Uterine smooth muscle cell (primary cell): ENCODE measurements around the gene MOSPD3. TPM values are rescaled to one million over a fixed set of nuclear protein-coding genes. Genes with fewer than 3 reads are reported as not detected.

Experiments
- total RNA-seq: library from RNA; depleted of rRNA; stranded (reverse); fragments of >200 nt; gene quantifications from 2 replicates; pipeline ENCODE4 v1.2.3, GENCODE V29; 2014

Gene MOSPD3, protein sequence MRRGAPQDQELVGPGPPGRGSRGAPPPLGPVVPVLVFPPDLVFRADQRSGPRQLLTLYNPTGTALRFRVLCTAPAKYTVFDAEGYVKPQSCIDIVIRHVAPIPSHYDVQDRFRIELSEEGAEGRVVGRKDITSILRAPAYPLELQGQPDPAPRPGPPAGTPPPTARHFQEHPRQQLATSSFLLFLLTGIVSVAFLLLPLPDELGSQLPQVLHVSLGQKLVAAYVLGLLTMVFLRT
- 3.5 and 5.6 TPM in 2 replicates for total RNA-seq

DNA sequence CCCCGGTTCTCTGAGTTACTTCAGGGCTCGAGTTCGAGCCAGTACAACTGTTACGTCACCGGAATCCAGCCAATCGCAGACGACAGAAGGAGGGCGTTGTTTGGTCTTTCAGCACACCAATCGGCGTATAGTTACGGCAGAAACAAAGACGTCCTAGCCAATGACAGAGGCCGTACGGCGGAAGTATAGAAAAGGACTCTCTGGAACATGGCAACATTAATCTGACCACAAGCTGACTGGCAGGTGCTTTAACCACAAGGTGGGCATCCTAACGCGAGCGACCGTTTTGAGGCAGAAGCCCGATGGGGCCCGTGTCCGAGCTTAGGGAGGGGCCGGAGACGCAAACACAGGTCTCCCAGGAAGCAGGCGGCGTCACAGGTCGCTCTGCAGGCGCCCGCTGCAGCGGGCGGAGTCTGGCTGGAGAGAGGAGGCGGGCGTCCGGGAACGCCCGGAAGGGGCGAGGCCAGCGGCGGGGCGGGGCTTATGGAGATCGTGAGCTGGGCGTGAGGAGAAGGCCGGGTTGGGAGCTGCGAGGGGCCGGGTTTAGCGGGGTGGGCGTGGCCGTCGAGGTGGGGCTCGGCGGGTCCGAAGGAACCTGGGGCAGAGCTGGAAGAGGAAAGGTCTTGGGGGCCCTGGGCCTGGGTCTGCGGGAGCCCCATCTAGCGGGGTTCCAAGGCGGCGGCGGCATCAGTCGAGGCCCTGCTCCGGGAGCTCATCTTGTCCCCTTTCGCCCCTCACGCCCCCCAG, at the start of gene MOSPD3:
Gene MOSPD3 (plus strand): TSS at position 558 of the 747 bp plus-strand sequence. CDS start 252 bp downstream, outside the sequence.

GRCh38 chr7:100573691-100574361, 38.5 kb upstream of the MOSPD3 start, which contains the start of gene SAP25:
Gene SAP25 (minus strand): TSS chr7:100573900. CDS start chr7:100573742, 158 bp downstream.

GRCh38 chr7:100585511-100586265, 26.7 kb upstream of the MOSPD3 start, which contains the start of gene LRCH4:
Gene LRCH4 (minus strand): TSS chr7:100586129. CDS start chr7:100586100, 29 bp downstream.

GRCh38 chr7:100586266-100587025, 25.9 kb upstream of the MOSPD3 start, which contains the start of gene FBXO24:
Gene FBXO24 (plus strand): TSS chr7:100586328. CDS start chr7:100586626, 298 bp downstream.

GRCh38 chr7:100641463-100641859, 29.1 kb downstream of the MOSPD3 start, which contains the start of gene TFR2:
Gene TFR2 (minus strand): TSS chr7:100641552. CDS start chr7:100641509, 43 bp downstream.

GRCh38 chr7:100655908-100656674, 43.8 kb downstream of the MOSPD3 start, which contains the start of gene ACTL6B:
Gene ACTL6B (minus strand): TSS chr7:100656448. CDS start chr7:100656354, 94 bp downstream.

Other genes starting within 250 kb of the MOSPD3 start
- 0.12 TPM in 1 of 2 replicates, not detected in the other for gene PILRA, start 239.1 kb upstream of the MOSPD3 start, total RNA-seq
- 1.4 TPM in 2 replicates for gene ZCWPW1, start 183.8 kb upstream of the MOSPD3 start, total RNA-seq
- gene MEPCE, start 182.7 kb upstream of the MOSPD3 start, total RNA-seq: 28.5 and 40.4 TPM in 2 replicates
- gene PPP1R35, start 176.0 kb upstream of the MOSPD3 start, total RNA-seq: 32.9 and 36.2 TPM in 2 replicates
- gene SPACDR, start 148.3 kb upstream of the MOSPD3 start, total RNA-seq: 0.37 TPM in 1 of 2 replicates, not detected in the other
- 23.0 and 23.6 TPM in 2 replicates for gene TSC22D4, start 133.3 kb upstream of the MOSPD3 start, total RNA-seq
- 1.2 and 2.5 TPM in 2 replicates for gene NYAP1, start 128.6 kb upstream of the MOSPD3 start, total RNA-seq
- 4.4 and 5.1 TPM in 2 replicates for gene AGFG2, start 73.3 kb upstream of the MOSPD3 start, total RNA-seq
- not detected in 2 replicates for gene SAP25, start 38.6 kb upstream of the MOSPD3 start, total RNA-seq
- gene LRCH4, start 26.4 kb upstream of the MOSPD3 start, total RNA-seq: 17.7 and 21.7 TPM in 2 replicates
- 0.55 and 1.4 TPM in 2 replicates for gene FBXO24, start 26.2 kb upstream of the MOSPD3 start, total RNA-seq
- 79.7 and 107 TPM in 2 replicates for gene PCOLCE, start 10.2 kb upstream of the MOSPD3 start, total RNA-seq
- 0.33 and 0.37 TPM in 2 replicates for gene TFR2, start 29.0 kb downstream of the MOSPD3 start, total RNA-seq
- gene ACTL6B, start 43.9 kb downstream of the MOSPD3 start, total RNA-seq: not detected in 2 replicates
- 64.2 and 93.7 TPM in 2 replicates for gene GNB2, start 61.2 kb downstream of the MOSPD3 start, total RNA-seq
- gene GIGYF1, start 81.7 kb downstream of the MOSPD3 start, total RNA-seq: 23.5 and 32.0 TPM in 2 replicates
- 33.4 and 51.5 TPM in 2 replicates for gene POP7, start 93.6 kb downstream of the MOSPD3 start, total RNA-seq
- not detected in 2 replicates for gene EPO, start 107.9 kb downstream of the MOSPD3 start, total RNA-seq
- not detected in 2 replicates for gene ZAN, start 121.1 kb downstream of the MOSPD3 start, total RNA-seq
- gene EPHB4, start 215.0 kb downstream of the MOSPD3 start, total RNA-seq: 37.1 and 46.9 TPM in 2 replicates
- 10.8 and 13.5 TPM in 2 replicates for gene SLC12A9, start 240.2 kb downstream of the MOSPD3 start, total RNA-seq